GM19025 (cell line): ENCODE measurements around the gene RASL12.
"Not testable (repeated sequence)": the region's sequence is repeated elsewhere in the genome, so short reads cannot be mapped to it uniquely, and the experiment has no call there.

Experiments used
- ATAC-seq: cut with Tn5 transposase; IDR thresholded peaks from one replicate; pipeline ENCODE4 v1.9.1; 2021; ENCODE audit warnings: mild to moderate bottlenecking, low read depth, moderate library complexity; ENCODE audit not compliant: unreplicated experiment

The RASL12 gene

DNA sequence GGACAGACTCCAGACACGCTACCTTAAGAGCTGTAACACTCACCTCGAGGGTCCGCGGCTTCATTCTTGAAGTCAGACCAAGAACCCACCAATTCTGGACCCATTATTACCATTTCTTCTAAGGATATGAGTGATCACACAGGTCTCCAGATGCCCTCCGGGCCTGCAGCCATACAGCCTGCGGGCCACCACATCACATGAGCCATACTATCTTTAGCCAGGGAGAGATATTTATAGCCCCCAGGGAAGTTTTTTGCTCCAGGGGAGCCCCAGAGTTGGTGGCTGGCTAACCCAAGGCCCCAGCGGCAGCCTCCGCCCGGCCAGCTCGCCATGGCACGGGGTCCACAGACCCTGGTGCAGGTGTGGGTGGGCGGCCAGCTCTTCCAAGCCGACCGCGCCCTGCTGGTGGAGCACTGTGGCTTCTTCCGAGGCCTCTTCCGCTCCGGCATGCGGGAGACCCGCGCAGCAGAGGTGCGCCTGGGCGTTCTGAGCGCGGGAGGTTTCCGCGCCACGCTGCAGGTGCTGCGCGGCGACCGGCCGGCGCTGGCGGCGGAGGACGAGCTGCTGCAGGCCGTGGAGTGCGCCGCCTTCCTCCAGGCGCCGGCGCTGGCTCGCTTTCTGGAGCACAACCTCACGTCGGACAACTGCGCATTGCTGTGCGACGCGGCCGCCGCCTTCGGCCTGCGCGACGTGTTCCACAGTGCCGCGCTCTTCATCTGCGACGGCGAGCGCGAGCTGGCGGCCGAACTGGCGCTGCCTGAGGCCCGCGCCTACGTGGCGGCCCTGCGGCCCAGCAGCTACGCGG is 8.9 kb upstream of the RASL12 start, which contains the start of gene KBTBD13:
KBTBD13 (plus strand) TSS at position 261 of the 805 bp plus-strand sequence; CDS start at position 331, 70 bp downstream.
- ATAC-seq = no peak

- not testable (repeated sequence) for ATAC-seq
Measured at GRCh38 chr15:65075607-65076395, 8.0 kb upstream of the RASL12 start.

DNA sequence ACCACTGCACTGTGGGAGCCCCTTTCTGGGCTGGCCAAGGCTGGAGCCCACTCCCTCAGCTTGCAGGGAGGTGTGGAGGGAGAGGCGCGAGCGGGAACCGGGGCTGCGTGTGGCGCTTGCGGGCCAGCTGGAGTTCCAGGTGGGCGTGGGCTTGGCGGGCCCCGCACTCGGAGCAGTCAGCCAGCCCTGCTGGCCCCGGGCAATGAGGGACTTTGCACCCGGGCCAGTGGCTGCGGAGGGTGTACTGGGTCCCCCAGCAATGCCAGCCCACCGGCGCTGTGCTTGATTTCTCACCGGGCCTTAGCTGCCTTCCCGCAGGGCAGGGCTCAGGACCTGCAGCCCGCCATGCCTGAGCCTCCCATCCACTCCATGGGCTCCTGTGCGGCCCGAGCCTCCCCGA is 7.2 kb upstream of the RASL12 start:
- ATAC-seq = not testable (repeated sequence)

GRCh38 chr15:65072617-65073016 is 4.8 kb upstream of the RASL12 start:
- no peak for ATAC-seq

GRCh38 chr15:65072027-65072426 is 4.2 kb upstream of the RASL12 start:
- ATAC-seq = no peak

GRCh38 chr15:65071381-65071811 is 3.6 kb upstream of the RASL12 start:
- ATAC-seq = no peak

- ATAC-seq = no peak
Measured at GRCh38 chr15:65069779-65070546, 2.2 kb upstream of the RASL12 start.

DNA sequence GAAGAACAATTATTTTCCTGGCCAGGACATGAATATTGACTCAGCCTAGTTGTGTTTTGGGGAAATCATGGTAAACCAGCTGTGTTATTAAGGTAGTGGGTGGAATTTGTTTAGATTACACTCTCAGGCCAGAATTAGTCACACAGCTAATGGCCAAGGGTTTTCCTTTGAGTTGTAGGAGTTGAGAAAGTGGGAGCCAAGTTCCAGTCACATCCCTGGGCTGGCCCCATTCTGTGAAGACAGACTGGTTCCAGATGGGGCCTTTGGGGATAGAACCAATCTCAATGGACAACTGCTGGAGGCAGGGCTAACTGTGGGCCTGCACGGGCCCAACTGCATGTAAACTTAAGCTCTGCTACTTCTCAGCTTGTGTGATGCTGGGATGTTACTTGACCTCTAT is 1.4 kb upstream of the RASL12 start:
- no peak for ATAC-seq

- ATAC-seq = no peak
Measured at GRCh38 chr15:65068403-65068788, 605 bp upstream of the RASL12 start.

GRCh38 chr15:65067317-65067644 is 510 bp downstream of the RASL12 start:
- ATAC-seq = no peak

DNA sequence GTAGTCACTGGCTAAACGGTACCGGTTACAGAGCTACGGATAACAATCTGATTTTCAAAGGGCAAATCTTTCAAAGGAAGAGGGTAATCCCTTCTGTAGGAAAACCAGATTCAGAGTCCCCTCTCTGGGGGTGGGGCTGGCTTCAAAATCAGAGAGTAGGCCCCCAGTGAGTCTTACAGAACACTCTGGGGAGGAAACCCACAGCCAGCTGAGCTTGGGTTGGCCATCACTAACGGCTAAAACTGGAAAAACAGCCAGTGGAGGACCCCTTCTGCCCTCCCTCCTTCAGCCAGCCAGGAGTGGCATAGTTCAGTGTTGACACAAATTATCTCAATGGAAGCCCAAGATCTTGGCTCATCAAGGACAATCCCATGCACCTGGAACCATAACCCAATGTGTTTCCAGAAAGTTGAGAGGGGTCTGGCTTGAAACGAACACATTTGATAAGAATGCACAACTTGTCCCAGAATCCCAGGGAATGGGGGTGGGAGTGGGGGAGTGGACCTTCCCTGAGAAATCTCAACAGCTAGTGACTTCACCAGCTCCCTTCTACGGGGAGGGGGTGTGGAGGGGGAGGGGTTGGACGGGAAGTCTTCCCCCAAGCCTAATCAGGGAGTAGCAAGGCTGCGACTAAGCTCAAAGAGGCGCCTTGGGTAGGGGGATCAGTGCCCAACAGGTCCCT is 1.0 kb downstream of the RASL12 start:
- no peak for ATAC-seq

- no peak for ATAC-seq
Measured at GRCh38 chr15:65066001-65066634, 1.7 kb downstream of the RASL12 start.

DNA sequence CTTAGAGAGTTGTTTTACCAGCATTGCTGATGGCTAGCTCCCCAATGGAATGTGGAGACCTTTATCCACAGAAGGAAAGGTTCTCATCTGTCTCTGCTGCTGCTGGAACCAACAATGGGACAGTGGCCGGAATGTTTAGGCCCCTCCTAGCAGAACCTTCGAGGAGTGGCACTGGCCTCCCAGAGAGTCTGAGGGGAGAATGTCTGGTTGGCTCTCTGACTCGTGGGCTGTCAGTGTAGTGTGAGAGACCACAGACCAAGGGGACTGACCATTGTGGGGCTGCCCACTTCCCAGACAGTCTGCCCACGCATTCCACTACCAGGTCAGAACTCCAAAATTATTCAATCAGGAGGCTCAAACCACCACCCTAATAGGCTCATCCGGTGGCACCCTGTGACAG is 5.1 kb downstream of the RASL12 start:
- no peak for ATAC-seq

- ATAC-seq = no peak
Measured at GRCh38 chr15:65062061-65062460, 5.7 kb downstream of the RASL12 start.

DNA sequence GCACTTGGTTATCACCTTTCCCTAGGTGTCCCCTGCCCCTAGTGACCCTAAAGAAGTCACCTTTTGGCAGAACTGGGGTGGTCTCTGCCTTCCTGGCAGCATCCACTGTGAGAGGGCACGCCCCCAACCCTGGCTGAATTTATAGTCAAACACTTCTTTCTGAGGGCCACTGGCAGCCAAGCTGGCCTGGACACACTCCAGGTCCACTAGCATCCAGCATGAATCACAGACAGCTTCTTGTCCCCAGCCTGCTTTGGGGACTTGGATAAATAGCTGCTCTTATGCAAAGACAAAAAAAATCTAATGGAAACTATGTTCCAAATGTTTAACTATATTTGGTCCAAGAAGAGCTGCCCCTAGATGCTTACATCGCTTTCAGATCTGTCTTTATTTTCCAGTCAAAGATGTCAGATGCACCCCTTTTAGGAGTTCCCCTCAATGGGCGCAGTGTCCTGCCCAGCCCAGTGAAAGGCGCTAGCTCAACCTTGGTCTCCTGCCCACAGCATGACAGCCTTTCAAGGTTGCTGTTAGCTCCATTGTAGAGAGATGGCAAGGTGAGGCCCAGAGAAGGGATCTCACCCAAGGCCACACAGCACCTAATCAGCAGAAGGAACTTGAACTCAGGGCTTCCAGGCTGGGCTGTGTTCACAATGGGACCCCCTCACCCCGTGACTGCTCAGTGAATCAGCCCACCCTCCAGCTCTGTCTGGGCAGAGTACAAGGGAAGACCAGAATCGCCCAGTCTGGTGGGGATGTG is 7.0 kb downstream of the RASL12 start:
- no peak for ATAC-seq

- ATAC-seq = no peak
Measured at GRCh38 chr15:65059931-65060596, 7.7 kb downstream of the RASL12 start.

GRCh38 chr15:65059369-65059750 is 8.4 kb downstream of the RASL12 start:
- no peak for ATAC-seq

- no peak for ATAC-seq
Measured at GRCh38 chr15:65058394-65059368, 9.1 kb downstream of the RASL12 start.
